Measurements from ENCODE around the gene DUSP6. TPM values are rescaled to one million over a fixed set of nuclear protein-coding genes. Genes with fewer than 3 reads are reported as not detected.
A peak's percentile ranks its signal among the peaks of the same experiment; 100 is the strongest.

Gene DUSP6
- total and polyA plus RNA-seq, 2 of the 13 experiments (the other 11 are each of a cell fraction or from before 2014, with no cell fraction given) = 40.9 to 161 TPM

- TF ChIP-seq ZBTB25 (CRISPR knock-in tag; IDR thresholded peaks at IDR 0.05) (peak; percentile 5; the same call in 1 of the 2 replicates), ZNF891 (CRISPR knock-in tag; IDR thresholded peaks at IDR 0.05) (peak; percentile 15; the same call in 1 of the 2 replicates), IRF1 (CRISPR knock-in tag; IDR thresholded peaks at IDR 0.05; ENCODE audit: low read depth) (no peak), ZC3H13 (CRISPR knock-in tag; IDR thresholded peaks at IDR 0.05) (peak; percentile 99), HDAC1 (CRISPR knock-in tag; IDR thresholded peaks at IDR 0.05) (peak; percentile 17; the same call in 1 of the 2 replicates), NR0B2 (CRISPR knock-in tag; IDR thresholded peaks at IDR 0.05) (no peak), FOXA3 (CRISPR knock-in tag; IDR thresholded peaks at IDR 0.05) (no peak), MXD1 (CRISPR knock-in tag; IDR thresholded peaks at IDR 0.05) (peak; percentile 53; the same call in 1 of the 2 replicates), PLRG1 (conservative IDR thresholded peaks at IDR 0.05) (no peak), KAT7 (CRISPR knock-in tag; IDR thresholded peaks at IDR 0.05; ENCODE audit: borderline replicate concordance) (peak; percentile 85; the same call in 1 of the 2 replicates), ZC3H4 (CRISPR knock-in tag; IDR thresholded peaks at IDR 0.05; ENCODE audit: borderline replicate concordance) (peak; percentile 95; the same call in 1 of the 2 replicates), TIGD3 (CRISPR knock-in tag; IDR thresholded peaks at IDR 0.05; ENCODE audit: borderline replicate concordance) (peak; percentile 16), MED1 (CRISPR knock-in tag; IDR thresholded peaks at IDR 0.05) (peak; percentile 51; the same call in 1 of the 2 replicates), ZNF274 (CRISPR knock-in tag; IDR thresholded peaks at IDR 0.05) (peak; percentile 42; the same call in 1 of the 2 replicates), EED (CRISPR knock-in tag; IDR thresholded peaks at IDR 0.05) (0 out of 2 replicates have a peak, but pooled peaks have one; percentile 16), NFAT5 (CRISPR knock-in tag; IDR thresholded peaks at IDR 0.05) (no peak; the same call in 1 of the 2 replicates), ZNF564 (CRISPR knock-in tag; IDR thresholded peaks at IDR 0.05) (peak; percentile 65; the same call in 1 of the 2 replicates), RFX1 (IDR thresholded peaks at IDR 0.05) (no peak), RBM39 (IDR thresholded peaks at IDR 0.05; ENCODE audit: low read depth, low read length, poor library complexity, severe bottlenecking) (peak; percentile 5), MLLT10 (CRISPR knock-in tag; IDR thresholded peaks at IDR 0.05) (peak; percentile 61; the same call in 1 of the 2 replicates)
These were observed 636 bp downstream of the DUSP6 start (continued) for GRCh38 chr12:89351489-89352241.
